Mesothelial cell of epicardium (in vitro differentiated cells): Measurements from ENCODE around the gene NDFIP1. TPM values are rescaled to one million over a fixed set of nuclear protein-coding genes. Genes with fewer than 3 reads are reported as not detected.

Experiments
- DNase-seq, 2 experiments: peaks; one replicate each; pipeline ENCODE4 v3.0.0; 2021; ENCODE audit warnings: low spot score in 2 of 2; ENCODE audit not compliant: unreplicated experiment in 2 of 2
- H3K27ac Mint-ChIP-seq: 2 replicates; pipeline ENCODE4 v1.8.0; 2021; ENCODE audit warnings: mixed read lengths
- H3K27me3 Mint-ChIP-seq: 2 replicates; pipeline ENCODE4 v1.8.0; 2021; ENCODE audit warnings: low read depth, mixed read lengths
- H3K36me3 Mint-ChIP-seq: 2 replicates; pipeline ENCODE4 v1.8.0; 2021; ENCODE audit warnings: mixed read lengths
- H3K4me1 Mint-ChIP-seq: 2 replicates; pipeline ENCODE4 v1.8.0; 2021; ENCODE audit warnings: mixed read lengths
- H3K4me3 Mint-ChIP-seq: 2 replicates; pipeline ENCODE4 v1.8.0; 2021; ENCODE audit warnings: mild to moderate bottlenecking, moderate library complexity, mixed read lengths
- H3K9me3 Mint-ChIP-seq: 2 replicates; pipeline ENCODE4 v1.8.0; 2021; ENCODE audit warnings: mixed read lengths
- CTCF ChIP-seq: fragments of 200-600 bp; sonication (generic); IDR thresholded peaks from one replicate; pipeline ENCODE4 v1.5.0; 2021; ENCODE audit warnings: antibody characterized with exemption; ENCODE audit not compliant: unreplicated experiment
- total RNA-seq: library from RNA; stranded (reverse); gene quantifications from 3 replicates; pipeline ENCODE4 v1.2.1, GENCODE V29; 2021

The NDFIP1 gene
- total RNA-seq, 1 donor from 2014 or later = 67.9 TPM

DNA sequence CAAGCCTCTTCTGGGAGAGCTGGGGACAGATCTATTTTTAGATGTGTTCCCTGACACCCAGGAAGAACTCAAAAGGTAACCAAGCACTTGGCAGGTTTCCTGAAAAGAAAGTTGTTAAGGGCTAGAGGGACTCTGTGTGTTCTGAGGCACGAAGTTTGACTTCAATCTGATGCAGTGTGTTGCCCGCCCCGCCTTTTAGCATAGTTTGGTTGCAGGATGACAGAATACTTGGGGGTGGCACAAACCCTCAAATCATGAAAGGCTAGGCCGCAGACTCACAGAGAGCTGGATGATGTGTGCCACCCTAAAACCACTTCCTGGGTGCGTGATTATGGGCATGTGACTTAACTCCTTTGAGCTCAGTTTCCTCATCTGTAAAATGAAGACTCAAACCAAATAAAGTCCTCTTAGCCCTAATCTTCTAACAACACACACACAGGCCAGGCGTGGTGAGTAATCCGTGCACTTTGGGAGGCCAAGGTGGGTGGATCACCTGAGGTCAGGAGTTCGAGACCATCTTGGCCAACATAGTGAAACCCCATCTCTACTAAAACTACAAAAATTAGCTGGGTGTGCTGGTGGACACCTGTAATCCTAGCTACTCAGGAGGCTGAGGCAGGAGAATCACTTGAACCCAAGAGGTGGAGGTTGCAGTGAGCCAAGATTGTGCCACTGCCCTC, 12.8 kb upstream of the NDFIP1 start:
- H3K27me3 Mint-ChIP-seq = no peaks in the 10 kb centered on the region
- no peak for TF ChIP-seq CTCF
- H3K4me1 Mint-ChIP-seq = peaks cover 7% of the 10 kb centered on the region
- H3K4me3 Mint-ChIP-seq = no peak overlapping the region
- H3K9me3 Mint-ChIP-seq = no peaks in the 10 kb centered on the region
- no peaks in the 10 kb centered on the region for H3K36me3 Mint-ChIP-seq
- no peak overlapping the region for H3K27ac Mint-ChIP-seq
- no peak for DNase-seq

DNA sequence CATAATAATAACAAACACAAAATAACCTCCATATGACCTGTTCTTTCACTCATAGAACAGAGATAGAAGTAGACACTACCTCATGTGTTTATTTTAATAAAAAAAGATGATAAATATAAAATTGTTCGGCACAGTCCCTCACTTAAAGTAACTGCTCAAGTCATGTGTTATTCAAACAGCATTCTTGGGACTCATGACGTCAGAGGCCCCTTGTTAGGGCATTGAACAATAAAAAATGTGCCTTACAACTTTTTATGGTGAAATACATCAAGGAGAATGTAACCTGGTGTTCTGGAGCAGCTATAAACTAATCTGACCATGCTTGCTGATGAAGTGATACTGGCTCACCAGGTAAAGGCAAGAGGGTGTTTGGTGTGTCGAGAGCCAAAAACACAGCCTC, 12.2 kb upstream of the NDFIP1 start:
- Mint-ChIP-seq H3K27ac (no peak overlapping the region), H3K9me3 (no peaks in the 10 kb centered on the region), H3K4me1 (peaks cover 4% of the 10 kb centered on the region), H3K36me3 (no peaks in the 10 kb centered on the region), H3K4me3 (no peak overlapping the region), H3K27me3 (no peaks in the 10 kb centered on the region)
- DNase-seq = no peak
- no peak for TF ChIP-seq CTCF

DNA sequence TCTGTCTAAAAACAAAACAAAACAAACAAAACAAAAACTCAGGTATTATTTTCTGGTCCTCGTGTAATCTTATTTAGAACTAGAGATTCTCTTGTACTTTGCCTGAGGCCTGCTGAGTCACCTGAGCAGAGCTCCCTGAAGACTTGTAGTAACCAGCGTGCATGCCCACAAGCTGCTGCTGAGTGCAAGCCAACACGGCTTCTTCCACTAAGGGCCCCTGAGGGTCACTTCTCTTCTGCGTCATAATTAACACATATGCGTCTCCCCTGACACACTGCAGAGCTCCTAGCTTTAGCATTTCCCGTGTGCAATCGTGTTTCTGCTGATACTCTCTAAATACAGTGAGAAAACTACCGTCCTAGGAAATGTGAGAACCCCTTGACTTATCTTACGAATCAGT, 10.9 kb upstream of the NDFIP1 start:
- peaks cover 4% of the 10 kb centered on the region for H3K4me1 Mint-ChIP-seq
- H3K27me3 Mint-ChIP-seq = no peaks in the 10 kb centered on the region
- H3K36me3 Mint-ChIP-seq = no peaks in the 10 kb centered on the region
- H3K4me3 Mint-ChIP-seq = no peak overlapping the region
- no peak for TF ChIP-seq CTCF
- no peaks in the 10 kb centered on the region for H3K9me3 Mint-ChIP-seq
- H3K27ac Mint-ChIP-seq = no peak overlapping the region
- no peak for DNase-seq

DNA sequence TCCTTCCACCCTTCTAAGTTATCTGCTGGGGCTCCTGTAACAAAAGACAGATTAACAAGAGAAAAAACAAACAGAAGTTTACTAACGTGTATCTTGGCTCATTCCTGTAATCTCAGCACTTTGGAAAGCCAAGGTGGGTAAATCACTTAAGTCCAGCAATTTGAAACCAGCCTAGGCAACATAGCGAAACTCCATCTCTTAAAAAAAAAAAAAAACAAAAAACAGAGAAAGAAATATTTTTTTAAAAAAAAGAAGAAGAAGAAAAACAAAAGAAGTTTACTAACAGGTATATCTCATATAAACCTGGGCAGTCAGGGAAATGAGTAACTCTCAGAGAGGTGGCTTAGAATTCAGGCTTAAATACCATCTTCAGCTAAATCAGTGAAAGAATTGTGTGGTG, 10.3 kb upstream of the NDFIP1 start:
- Mint-ChIP-seq H3K4me1 (peaks cover 4% of the 10 kb centered on the region), H3K27ac (no peak overlapping the region), H3K4me3 (no peak overlapping the region), H3K36me3 (no peaks in the 10 kb centered on the region), H3K9me3 (no peaks in the 10 kb centered on the region), H3K27me3 (no peaks in the 10 kb centered on the region)
- no peak for TF ChIP-seq CTCF
- DNase-seq = no peak

- TF ChIP-seq CTCF = no peak
- Mint-ChIP-seq H3K27me3 (no peaks in the 10 kb centered on the region), H3K4me1 (peaks cover 4% of the 10 kb centered on the region), H3K9me3 (no peaks in the 10 kb centered on the region), H3K27ac (no peak overlapping the region), H3K36me3 (no peaks in the 10 kb centered on the region), H3K4me3 (no peak overlapping the region)
- no peak for DNase-seq
Observed at GRCh38 chr5:142098931-142099330, 9.6 kb upstream of the NDFIP1 start.

DNA sequence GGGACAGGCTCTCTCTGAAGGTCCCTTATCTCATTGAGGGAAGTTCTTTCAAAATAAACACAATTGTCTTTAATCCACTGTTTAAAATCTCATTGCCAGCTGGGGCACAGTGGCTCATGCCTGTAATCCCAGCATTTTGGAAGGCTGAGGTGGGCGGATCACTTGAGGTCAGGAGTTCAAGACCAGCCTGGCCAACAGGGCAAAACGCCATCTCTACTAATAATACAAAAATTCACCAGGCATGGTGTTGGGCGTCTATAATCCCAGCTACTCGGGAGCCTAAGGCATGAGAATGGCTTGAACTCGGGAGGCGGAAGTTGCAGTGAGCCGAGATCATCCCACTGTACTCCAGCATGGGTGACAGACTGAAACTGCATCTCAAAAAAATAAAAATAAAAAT, 8.3 kb upstream of the NDFIP1 start:
- no peaks in the 10 kb centered on the region for H3K36me3 Mint-ChIP-seq

More for the DNA sequence above, 8.3 kb upstream of the NDFIP1 start:
- no peak for DNase-seq
- Mint-ChIP-seq H3K4me1 (peaks cover 4% of the 10 kb centered on the region), H3K9me3 (no peaks in the 10 kb centered on the region), H3K4me3 (no peak overlapping the region), H3K27ac (no peak overlapping the region), H3K27me3 (no peaks in the 10 kb centered on the region)
- no peak for TF ChIP-seq CTCF
